ENCODE results near the gene PRTFDC1. TPM values are rescaled to one million over a fixed set of nuclear protein-coding genes. Genes with fewer than 3 reads are reported as not detected.

The PRTFDC1 gene
- total and polyA plus RNA-seq, 2 donors from 2014 or later = 3.8 to 6.1 TPM

DNA sequence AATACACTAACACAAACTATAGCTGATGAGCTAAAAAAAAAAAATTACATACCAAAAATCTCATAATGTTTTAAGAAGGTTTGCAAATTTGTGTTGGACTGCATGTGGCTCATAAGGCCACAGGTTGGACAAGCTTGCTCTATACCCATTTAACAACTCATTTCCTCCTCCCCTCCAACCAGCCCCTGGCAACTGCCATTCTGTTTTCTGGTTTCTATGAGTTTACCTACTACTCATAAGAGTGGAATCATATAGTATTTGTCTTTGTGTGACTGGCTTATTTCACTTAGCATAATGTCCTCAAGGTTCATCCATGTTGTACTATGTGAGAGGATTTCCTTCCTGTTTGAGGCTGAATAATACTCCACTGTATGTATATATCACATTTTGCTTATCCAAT lies 128.3 kb downstream of the PRTFDC1 start:
- FAIRE-seq (no peak), DNase-seq (no peak)
- Histone ChIP-seq H3K9me3 (ENCODE audit: control insufficient read depth in 2 of 3, insufficient read depth in 1 of 3, low read length in 3 of 3) (no peaks in the 10 kb centered on the region), H3K27ac (ENCODE audit: low read depth in 2 of 2, low read length in 2 of 2) (no peak overlapping the region), H3K9ac (ENCODE audit: low read length in 3 of 3) (no peak overlapping the region), H3K4me3 (ENCODE audit: low read length in 3 of 3) (no peak overlapping the region), H3K4me1 (ENCODE audit: control insufficient read depth in 2 of 3, insufficient read depth in 2 of 3, low read depth in 1 of 3, low read length in 3 of 3) (no peaks in the 10 kb centered on the region), H3K36me3 (ENCODE audit: control insufficient read depth in 2 of 3, insufficient read depth in 3 of 3, low read length in 3 of 3) (no peaks in the 10 kb centered on the region), H3K27me3 (ENCODE audit: control insufficient read depth, insufficient read depth, low read length) (no peaks in the 10 kb centered on the region)
- TF ChIP-seq, protein P1, sequence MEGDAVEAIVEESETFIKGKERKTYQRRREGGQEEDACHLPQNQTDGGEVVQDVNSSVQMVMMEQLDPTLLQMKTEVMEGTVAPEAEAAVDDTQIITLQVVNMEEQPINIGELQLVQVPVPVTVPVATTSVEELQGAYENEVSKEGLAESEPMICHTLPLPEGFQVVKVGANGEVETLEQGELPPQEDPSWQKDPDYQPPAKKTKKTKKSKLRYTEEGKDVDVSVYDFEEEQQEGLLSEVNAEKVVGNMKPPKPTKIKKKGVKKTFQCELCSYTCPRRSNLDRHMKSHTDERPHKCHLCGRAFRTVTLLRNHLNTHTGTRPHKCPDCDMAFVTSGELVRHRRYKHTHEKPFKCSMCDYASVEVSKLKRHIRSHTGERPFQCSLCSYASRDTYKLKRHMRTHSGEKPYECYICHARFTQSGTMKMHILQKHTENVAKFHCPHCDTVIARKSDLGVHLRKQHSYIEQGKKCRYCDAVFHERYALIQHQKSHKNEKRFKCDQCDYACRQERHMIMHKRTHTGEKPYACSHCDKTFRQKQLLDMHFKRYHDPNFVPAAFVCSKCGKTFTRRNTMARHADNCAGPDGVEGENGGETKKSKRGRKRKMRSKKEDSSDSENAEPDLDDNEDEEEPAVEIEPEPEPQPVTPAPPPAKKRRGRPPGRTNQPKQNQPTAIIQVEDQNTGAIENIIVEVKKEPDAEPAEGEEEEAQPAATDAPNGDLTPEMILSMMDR (IDR thresholded peaks at IDR 0.05; ENCODE audit: borderline replicate concordance, extremely low read depth, insufficient read depth) = no peak
- intact Hi-C loops (cut with DNase I) = no loop called here

DNA sequence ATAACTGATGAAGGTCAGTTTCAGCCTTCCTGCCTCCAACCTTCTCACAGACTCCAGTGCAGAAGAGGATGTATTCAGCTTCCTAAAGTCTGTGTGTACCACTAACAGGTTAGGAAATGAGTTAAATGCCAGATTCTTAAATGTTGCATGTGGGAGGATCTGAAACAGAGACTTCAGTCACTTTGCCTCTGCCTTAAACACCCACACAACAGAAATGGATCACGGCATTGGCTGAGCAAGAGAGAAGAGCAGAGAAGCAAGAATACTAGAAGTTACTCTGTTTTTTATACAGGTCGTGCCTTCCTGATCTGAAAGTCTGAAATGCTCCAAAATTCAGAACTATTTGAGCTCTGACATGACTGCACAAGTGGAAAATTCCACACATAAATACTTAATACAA lies 129.8 kb downstream of the PRTFDC1 start:
- intact Hi-C loops (cut with DNase I) = no loop called here
- Histone ChIP-seq H3K9ac (ENCODE audit: low read length in 3 of 3) (no peak overlapping the region), H3K27me3 (ENCODE audit: control insufficient read depth, insufficient read depth, low read length) (no peaks in the 10 kb centered on the region), H3K4me1 (ENCODE audit: control insufficient read depth in 2 of 3, insufficient read depth in 2 of 3, low read depth in 1 of 3, low read length in 3 of 3) (no peaks in the 10 kb centered on the region), H3K36me3 (ENCODE audit: control insufficient read depth in 2 of 3, insufficient read depth in 3 of 3, low read length in 3 of 3) (no peaks in the 10 kb centered on the region), H3K4me3 (ENCODE audit: low read length in 3 of 3) (no peak overlapping the region), H3K9me3 (ENCODE audit: control insufficient read depth in 2 of 3, insufficient read depth in 1 of 3, low read length in 3 of 3) (no peaks in the 10 kb centered on the region), H3K27ac (ENCODE audit: low read depth in 2 of 2, low read length in 2 of 2) (no peak overlapping the region)
- FAIRE-seq (no peak), DNase-seq (no peak)
- TF ChIP-seq, protein P1 (IDR thresholded peaks at IDR 0.05; ENCODE audit: borderline replicate concordance, extremely low read depth, insufficient read depth) = no peak

DNA sequence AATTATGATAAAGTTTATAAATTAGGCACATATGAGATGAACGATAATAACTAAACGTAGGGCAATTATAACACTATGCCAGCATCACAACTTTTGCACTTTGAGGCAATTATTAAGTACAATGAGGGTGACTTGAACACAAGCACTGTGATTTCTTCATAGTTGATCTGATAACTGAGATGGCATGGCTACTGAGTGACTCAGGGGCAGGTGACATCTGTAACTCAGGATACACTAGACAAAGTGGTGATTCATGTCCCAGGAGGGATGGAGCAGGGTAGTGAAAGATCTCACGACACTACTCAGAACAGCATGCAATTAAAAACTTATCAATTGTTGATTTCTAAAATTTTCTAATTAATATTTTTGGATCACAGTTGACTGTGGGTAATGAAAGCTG lies 130.4 kb downstream of the PRTFDC1 start:
- Histone ChIP-seq H3K9me3 (ENCODE audit: control insufficient read depth in 2 of 3, insufficient read depth in 1 of 3, low read length in 3 of 3) (no peaks in the 10 kb centered on the region), H3K27ac (ENCODE audit: low read depth in 2 of 2, low read length in 2 of 2) (no peak overlapping the region), H3K27me3 (ENCODE audit: control insufficient read depth, insufficient read depth, low read length) (no peaks in the 10 kb centered on the region), H3K36me3 (ENCODE audit: control insufficient read depth in 2 of 3, insufficient read depth in 3 of 3, low read length in 3 of 3) (no peaks in the 10 kb centered on the region), H3K4me3 (ENCODE audit: low read length in 3 of 3) (no peak overlapping the region), H3K9ac (ENCODE audit: low read length in 3 of 3) (no peak overlapping the region), H3K4me1 (ENCODE audit: control insufficient read depth in 2 of 3, insufficient read depth in 2 of 3, low read depth in 1 of 3, low read length in 3 of 3) (no peaks in the 10 kb centered on the region)
- no peak for DNase-seq
- intact Hi-C loops (cut with DNase I) = no loop called here
- TF ChIP-seq, protein P1 (IDR thresholded peaks at IDR 0.05; ENCODE audit: borderline replicate concordance, extremely low read depth, insufficient read depth) = no peak
- FAIRE-seq = no peak

DNA sequence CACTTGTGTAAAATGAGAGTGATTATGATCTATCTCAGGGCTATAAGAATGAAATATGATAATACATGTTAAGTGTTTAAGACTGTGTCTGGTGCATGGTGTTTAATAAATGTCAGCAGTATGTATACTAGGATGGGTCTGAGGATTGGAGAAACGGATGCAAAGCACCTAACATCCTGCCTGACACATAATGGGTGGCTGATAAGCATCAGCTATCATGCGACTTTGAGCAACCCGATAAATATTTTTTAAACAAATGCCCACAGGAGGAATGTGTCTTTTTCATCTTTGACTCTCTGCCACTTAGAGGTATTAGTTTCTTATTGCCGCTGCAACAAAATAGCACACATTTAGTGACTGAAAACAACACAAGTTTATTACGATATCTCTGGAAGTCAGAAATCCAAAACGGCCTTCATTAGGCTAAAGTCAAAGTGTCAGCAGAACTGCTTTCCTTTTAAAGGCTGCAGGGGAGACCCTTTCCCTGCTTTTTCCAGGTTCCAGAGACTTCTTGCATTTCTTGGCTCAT lies 135.5 kb downstream of the PRTFDC1 start:
- H3K4me3 ChIP-seq (ENCODE audit: low read length in 3 of 3) = no peak overlapping the region
- H3K27me3 ChIP-seq (ENCODE audit: control insufficient read depth, insufficient read depth, low read length) = no peaks in the 10 kb centered on the region
- TF ChIP-seq, protein P1 (IDR thresholded peaks at IDR 0.05; ENCODE audit: borderline replicate concordance, extremely low read depth, insufficient read depth) = no peak
- no peak overlapping the region for H3K9ac ChIP-seq (ENCODE audit: low read length in 3 of 3)
- no peaks in the 10 kb centered on the region for H3K9me3 ChIP-seq (ENCODE audit: control insufficient read depth in 2 of 3, insufficient read depth in 1 of 3, low read length in 3 of 3)
- no peaks in the 10 kb centered on the region for H3K4me1 ChIP-seq (ENCODE audit: control insufficient read depth in 2 of 3, insufficient read depth in 2 of 3, low read depth in 1 of 3, low read length in 3 of 3)
- no peak overlapping the region for H3K27ac ChIP-seq (ENCODE audit: low read depth in 2 of 2, low read length in 2 of 2)
- FAIRE-seq = no peak
- intact Hi-C loops (cut with DNase I) = no loop called here
- no peaks in the 10 kb centered on the region for H3K36me3 ChIP-seq (ENCODE audit: control insufficient read depth in 2 of 3, insufficient read depth in 3 of 3, low read length in 3 of 3)
- no peak for DNase-seq
